GM19468 (cell line): ENCODE measurements around the gene RTF2.
"Not testable (repeated sequence)": the region's sequence is repeated elsewhere in the genome, so short reads cannot be mapped to it uniquely, and the experiment has no call there.

Experiments
- ATAC-seq: cut with Tn5 transposase; IDR thresholded peaks from one replicate; pipeline ENCODE4 v1.9.1; 2021; ENCODE audit warnings: mild to moderate bottlenecking, moderate library complexity, moderate number of reproducible peaks; ENCODE audit not compliant: unreplicated experiment; ENCODE audit errors: extremely low read depth

Gene RTF2

GRCh38 chr20:56469077-56469449 lies 636 bp downstream of the RTF2 start:
- ATAC-seq, result no peak

- ATAC-seq, result no peak
Observed at GRCh38 chr20:56483970-56484369, 15.5 kb downstream of the RTF2 start.

GRCh38 chr20:56487216-56487615 lies 18.8 kb downstream of the RTF2 start:
- no peak for ATAC-seq

DNA sequence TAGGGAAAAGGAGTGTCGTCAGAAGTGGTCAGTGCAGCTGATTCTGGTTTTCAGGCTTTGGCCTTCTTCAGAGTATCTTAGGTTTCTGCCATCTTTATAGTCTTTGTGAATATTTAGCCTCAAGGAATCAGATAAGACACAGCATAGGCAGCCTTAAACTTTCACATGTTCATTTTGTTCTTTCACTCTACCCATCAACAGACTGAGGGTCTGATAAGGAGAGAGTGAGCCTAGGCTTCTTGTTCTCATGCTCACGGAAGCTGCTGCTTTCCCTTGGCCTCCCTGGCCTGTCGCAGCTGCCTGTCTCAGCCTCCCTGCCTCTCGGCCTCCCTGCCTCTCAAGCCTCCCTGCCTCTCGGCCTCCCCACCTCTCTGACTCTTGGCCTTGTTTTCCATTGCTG lies 20.1 kb downstream of the RTF2 start:
- ATAC-seq, result no peak

GRCh38 chr20:56501116-56501515 lies 32.7 kb downstream of the RTF2 start:
- no peak for ATAC-seq

- no peak for ATAC-seq
Observed at GRCh38 chr20:56503916-56504315, 35.5 kb downstream of the RTF2 start.

GRCh38 chr20:56504373-56505005 lies 36.1 kb downstream of the RTF2 start:
- no peak for ATAC-seq

DNA sequence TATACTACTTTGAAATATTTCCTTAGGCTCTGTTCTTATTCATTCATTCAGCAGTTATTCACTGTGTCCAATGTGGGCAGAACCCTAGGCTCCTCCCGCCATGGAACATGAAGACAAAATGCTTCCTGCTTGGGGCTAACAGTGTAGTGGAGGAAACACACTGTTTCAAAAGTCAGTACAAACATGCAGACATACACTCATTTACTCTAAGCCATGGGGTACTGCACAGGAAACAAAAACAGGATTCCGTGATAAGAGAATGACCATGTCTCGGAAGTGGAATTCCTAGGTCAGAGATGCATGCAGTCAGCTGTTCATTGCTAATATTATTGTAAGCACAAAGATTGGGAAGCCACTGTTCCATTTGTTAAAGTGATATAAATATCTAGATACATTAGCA lies 37.7 kb downstream of the RTF2 start:
- no peak for ATAC-seq

GRCh38 chr20:56511926-56512325 lies 43.5 kb downstream of the RTF2 start:
- no peak for ATAC-seq

DNA sequence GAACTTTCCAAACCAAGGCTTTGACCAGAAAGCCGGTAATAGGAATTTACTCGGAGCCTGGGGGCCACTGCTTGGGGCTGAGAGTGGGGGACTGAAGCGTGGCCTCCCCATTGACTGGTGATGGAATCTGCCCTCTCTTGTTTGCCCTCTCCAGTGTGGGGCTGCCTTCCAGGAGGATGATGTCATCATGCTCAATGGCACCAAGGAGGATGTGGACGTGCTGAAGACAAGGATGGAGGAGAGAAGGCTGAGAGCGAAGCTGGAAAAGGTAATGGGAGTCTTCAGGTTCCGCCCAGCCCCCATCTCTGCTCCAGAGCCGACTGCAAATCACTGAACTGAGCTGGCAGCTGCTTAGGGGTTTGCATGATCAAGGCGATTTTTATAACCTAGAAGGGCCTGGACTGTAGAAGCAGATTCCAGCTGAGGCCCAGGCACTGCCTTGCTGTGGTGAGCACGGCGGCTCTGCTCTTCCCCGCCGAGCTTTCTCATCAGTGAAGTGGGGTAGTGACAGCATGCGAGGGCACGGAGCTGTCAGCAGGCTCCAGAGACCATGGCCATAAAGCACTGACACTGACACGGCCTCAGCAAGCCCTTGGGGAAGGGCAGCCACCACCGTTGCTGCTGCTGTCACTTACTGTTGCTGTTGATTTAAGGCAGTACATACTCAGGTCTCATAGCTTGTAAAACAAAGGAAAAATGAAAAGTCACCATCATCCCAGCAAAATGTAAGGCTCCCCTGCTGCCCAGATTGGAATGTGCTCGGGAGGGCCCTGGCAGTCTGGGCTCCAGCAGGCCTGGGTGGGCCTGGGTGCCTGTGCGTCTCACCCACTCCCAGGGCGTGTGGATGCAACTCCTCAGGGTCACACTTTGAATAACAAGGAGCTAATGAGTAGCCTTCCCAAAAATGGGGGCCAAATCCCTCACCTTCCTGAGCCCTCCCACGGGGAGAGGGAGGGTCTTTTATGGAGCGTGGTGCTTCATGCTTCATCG lies 45.0 kb downstream of the RTF2 start:
- no peak for ATAC-seq

- no peak for ATAC-seq
Observed at GRCh38 chr20:56516631-56517030, 48.2 kb downstream of the RTF2 start.

DNA sequence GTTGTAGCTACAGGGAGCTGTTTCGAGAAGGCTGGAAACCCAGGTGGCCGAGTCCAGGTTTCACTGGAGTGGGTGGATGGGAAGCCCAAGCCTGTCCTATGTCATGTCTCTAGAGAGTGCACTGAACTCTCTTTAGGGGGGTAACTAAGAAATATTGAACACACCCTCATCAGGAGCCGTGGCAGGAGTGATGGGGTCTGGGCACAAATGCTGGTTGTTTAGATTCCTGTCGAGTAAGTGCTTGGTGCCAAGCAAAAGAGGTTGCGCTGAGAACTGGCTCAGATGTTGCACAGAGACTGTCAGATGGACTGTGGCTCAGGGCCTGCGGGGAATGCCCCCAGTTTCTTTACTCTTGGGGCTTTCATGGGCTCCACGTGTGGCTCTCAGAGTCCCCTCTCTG lies 48.8 kb downstream of the RTF2 start:
- no peak for ATAC-seq

DNA sequence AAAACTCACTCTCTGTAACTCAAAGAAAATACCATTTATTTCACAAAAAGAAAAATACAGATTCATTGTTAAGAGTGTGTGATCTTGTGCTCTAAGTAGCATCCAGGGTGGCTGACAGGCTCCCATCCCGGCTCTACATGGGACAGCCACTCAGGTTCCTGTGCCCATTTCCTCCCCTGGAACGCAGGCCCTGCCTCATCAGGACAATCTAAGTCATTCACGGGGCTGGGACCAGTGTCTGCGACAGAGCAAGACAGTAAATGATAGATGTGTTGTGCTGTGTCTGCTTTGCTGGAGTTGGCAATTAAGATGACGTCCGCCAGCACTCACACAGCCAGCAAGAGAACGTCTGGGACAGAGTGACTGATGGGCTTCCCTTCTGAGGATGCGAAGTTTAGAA lies 49.2 kb downstream of the RTF2 start:
- no peak for ATAC-seq

DNA sequence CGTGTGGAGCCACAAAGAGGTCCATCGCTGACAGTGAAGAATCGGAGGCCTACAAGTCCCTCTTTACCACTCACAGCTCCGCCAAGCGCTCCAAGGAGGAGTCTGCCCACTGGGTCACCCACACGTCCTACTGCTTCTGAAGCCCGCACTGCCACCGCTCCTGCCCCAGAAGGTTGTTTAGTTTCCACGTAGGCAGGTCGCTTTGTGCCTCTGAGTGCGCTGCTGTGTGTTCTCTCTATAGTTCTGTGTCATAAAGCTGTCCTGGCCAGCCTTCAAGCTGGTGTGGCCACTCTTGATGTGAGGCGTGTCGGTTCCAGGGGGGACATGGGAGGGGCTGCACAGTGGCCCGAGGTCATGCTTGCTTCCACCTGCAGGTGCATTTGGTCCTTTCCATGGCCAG lies 49.7 kb downstream of the RTF2 start:
- no peak for ATAC-seq

GRCh38 chr20:56518721-56519398 lies 50.4 kb downstream of the RTF2 start:
- no peak for ATAC-seq

DNA sequence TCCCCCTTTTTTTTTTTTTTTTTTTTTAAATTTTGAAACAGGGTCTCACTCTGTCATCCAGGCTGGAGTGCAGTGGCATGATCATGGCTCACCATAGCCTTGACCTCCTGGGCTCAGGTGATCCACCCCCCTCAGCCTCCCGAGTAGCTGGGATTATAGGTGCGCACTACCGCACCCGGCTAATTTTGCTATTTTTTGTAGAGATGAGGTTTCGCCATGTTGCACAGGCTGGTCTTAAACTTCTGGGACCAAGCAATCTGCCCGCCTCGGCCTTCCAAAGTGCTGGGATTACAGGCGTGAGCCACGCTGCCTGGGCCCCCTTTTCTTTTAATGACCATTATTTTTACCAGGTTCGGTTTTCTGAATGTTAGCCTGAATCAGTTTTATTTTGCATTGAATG lies 51.1 kb downstream of the RTF2 start:
- ATAC-seq, result no peak

DNA sequence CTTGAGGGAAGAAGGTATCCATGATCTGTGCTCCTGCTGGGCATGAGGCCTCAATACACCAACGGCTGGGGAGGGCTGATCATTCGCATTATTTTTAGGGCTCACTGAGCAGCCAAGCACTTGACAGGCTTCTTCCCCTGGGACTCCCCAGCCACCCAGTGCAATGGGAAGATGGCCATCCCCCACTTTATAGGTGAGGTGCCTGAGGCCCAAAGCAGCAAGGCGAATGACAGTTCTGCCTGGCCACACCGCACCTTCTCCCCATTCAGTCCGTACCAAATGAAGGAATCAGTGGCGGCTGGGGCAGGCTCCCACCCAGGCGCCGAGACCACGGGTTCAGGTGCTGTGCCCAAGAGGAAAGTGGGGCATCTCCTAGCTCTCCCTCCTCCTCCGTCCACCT lies 51.8 kb downstream of the RTF2 start:
- ATAC-seq, result no peak

GRCh38 chr20:56520746-56521354 lies 52.4 kb downstream of the RTF2 start:
- not testable (repeated sequence) for ATAC-seq

DNA sequence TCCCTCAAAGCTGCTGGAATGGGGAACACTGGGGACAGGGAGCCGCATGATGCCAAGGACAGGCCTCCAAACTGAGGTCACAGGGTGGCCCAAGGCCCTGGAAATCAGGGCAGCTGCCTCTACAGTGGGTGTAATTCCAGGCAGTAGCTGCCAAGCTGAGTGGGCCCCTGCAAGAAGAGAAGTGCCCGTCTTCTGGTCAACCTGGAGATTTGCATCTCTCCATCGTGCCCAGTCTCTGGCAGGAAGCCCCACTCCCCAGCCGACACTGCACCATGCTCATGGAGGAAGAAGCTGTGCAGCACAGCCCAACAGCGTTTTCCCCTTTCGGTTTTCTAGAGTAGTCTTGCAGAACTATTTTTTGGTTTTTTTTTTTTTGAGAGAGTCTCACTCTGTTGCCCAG lies 53.9 kb downstream of the RTF2 start:
- ATAC-seq, result no peak

- not testable (repeated sequence) for ATAC-seq
Observed at GRCh38 chr20:56524444-56524843, 56.0 kb downstream of the RTF2 start, which contains the start of gene FAM209A. Gene FAM209A, plus strand, starts transcription at chr20:56524744. Its CDS starts 65 bp downstream, at chr20:56524809.
